ENCODE data around the gene IGF2BP2. TPM values are rescaled to one million over a fixed set of nuclear protein-coding genes. Genes with fewer than 3 reads are reported as not detected.
"Not testable (repeated sequence)": the region's sequence is repeated elsewhere in the genome, so short reads cannot be mapped to it uniquely, and the experiment has no call there.

IGF2BP2 gene
- 48.5 and 56.2 TPM in 2 replicates for total RNA-seq
- 31.4 TPM for polyA plus RNA-seq (2012)

DNA sequence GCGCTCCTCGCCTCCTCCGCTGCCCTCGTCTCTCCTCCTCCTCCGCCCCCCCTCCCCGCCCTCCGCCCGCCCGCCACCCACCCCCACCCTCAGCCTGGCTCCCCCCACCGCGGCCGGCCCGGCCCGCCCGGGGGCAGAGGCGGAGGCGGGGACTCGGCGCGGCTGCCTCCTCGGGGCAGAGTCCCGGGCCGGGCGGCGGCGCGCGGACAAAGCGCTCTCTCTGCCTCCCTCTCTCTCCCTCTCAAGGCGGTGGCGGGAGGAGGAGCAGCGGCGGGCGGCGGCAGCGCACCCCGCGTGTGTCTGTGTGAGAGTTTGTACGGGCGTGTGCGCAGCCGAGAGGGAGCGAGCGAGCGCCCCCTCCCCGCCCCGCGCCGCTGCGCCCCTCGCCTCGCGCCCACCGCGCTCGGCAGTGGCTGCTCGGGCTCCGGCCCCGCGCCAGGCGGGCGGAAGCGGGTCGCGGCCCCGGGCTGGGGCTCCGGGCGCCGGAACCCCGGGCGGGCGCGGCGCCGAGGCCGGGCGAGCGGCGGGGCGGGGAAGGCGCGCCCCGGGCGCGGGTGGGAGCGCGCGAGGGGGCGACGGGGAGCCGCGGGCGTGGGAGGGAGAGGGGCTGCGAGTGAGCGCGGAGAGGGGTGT, at the start of gene IGF2BP2:
Gene IGF2BP2, minus strand, starts transcription at position 37 of the 633 bp plus-strand sequence. CDS start 82 bp downstream, outside the sequence.
- peak; percentile 88 for DNase-seq (ENCODE audit: low read depth)

DNA sequence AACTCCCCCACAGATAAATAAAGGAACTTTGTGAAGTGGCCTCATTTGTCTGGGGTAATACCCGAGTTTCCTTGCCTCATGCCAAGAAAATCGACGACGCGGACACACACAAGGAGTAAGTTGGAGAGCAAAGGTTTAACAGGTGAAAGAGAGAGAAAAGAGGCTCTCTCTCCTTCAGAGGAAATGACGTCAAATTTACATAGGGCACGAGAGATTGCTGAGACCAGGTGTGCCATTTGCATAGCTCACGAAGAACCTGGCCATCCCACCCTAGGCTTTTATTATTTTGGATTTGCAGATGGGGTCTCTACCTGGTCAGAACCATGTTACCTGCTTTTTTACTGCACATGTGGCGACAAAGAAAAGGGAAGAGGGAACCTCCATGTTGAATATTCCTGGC, 49.3 kb upstream of the IGF2BP2 start:
- DNase-seq (ENCODE audit: low read depth), result no peak

GRCh38 chr3:185867650-185868049, 42.8 kb upstream of the IGF2BP2 start:
- no peak for DNase-seq (ENCODE audit: low read depth)

DNA sequence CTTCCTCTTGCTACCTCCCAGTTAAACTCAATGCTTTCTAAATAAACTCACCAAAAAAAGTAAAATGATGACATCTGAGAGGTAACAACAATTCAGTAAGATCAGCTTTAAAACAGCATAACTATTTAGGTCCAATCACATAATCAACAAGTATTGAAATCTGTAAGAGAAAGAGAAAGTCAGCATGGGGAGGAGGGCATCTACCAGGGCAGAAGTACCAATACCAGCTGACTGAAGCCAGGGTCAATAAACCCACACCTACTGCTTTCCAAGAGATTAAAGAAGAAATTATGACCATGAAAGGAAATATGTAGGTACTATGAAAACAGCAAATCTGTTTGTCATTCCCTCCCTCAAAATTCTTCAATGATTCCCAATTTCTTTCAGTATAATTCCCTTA, 42.2 kb upstream of the IGF2BP2 start:
- no peak for DNase-seq (ENCODE audit: low read depth)

DNA sequence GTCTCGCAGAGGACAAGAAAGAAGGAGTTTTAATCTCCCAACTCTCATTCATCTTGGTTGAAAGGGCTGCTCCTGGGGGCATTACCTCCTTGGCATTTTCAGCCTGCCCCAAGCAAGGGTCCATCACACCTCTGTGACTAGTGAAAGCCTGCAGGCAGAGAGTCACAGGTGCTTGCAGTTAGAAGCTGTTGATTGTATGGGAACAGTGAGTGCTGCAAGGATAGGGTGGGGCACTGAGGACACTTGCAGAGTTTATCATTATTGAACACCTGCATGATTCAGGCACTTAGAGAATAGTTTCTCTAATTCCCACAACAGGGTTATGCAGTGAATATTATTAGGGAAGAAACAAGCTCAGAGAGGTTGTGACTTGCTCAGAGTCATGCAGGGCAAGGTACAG, 41.7 kb upstream of the IGF2BP2 start:
- no peak for DNase-seq (ENCODE audit: low read depth)

DNA sequence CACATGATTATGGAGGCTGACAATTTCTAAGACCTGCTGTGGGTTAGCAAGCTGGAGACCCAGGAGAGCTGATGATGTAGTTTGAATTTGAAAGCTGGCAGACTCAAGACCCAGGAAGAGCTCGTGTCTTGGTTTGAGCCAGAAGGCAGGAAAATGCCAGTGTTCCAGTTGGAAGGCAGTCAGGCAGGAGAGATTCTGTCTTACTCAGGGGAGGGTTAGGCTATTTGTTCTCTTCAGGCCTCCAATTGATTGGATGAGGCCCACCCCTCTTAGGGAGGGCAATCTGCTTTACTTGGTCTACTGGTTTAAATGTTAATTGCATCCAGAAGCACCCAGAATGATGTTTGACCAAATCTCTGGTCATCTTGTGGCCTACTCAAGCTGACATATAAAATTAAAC, 40.4 kb upstream of the IGF2BP2 start:
- no peak for DNase-seq (ENCODE audit: low read depth)

DNA sequence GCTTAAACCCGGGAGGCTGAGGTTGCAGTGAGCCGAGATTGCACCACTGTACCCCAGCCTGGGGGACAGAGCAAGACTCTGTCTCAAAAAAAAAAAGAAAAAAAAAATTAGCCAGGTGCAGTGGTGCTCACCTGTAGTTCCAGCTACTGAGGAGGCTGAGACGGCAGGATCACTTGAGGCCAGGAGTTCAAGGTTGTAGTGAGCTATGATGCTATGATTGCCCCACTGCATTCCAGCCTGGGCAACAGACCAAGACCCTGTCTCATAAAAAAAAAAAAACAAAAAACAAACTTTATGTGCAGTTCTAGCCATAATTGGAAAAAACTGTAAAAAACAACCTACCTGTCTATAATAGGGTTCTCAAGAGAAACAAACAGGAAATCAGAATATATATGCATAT, 39.9 kb upstream of the IGF2BP2 start:
- DNase-seq (ENCODE audit: low read depth), result no peak

DNA sequence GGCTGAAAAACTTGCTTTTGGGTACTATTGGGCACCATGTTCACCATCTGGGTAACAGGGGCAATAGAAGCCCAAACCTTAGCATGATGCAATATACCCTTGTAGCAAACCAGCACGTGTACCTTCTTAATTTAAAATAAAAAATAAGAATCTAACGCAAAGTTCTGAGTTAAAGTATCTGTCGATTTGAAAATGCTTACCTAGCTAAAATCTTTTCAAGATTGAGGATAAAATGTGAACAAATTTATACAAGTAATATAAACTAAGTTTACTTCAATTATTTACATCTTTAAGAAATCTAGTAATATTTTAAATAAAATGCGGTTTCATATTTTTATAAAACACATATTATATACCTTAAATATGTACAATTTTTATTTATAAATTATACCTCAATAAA, 38.1 kb upstream of the IGF2BP2 start:
- DNase-seq (ENCODE audit: low read depth), result no peak

DNA sequence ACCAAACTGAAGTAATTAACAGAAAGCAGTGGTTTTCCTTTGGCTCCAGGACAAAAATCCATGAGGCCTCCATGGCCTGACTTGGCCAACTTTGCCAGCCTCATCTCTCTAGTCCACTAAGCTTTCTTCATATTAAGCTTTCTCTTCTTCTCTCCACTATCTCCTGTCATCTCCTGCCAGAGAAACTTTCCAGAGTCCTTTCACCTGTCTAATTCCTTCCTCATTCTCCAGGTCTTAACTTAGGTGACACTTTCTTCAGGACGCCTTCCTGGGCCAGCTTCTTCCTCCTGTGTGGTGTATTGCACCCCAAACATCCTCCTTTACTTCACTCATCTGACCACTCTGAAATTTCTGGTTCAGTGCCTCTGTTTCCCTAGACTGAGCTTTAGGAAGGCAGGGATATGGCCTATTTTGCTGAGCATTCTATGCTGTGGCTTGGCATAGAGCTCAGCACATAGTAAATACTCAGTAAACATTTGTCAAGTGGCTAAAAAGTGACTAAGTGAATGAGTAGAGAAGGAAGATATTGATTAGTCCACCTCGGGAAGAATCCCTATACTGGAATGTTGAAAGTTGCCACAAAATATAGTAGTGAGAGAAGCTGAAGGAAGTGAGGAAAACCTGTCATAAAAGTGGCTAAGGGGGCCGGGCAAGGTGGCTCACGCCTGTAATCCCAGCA, 34.6 kb upstream of the IGF2BP2 start:
- no peak for DNase-seq (ENCODE audit: low read depth)

GRCh38 chr3:185858502-185859225, 33.8 kb upstream of the IGF2BP2 start:
- no peak for DNase-seq (ENCODE audit: low read depth)

GRCh38 chr3:185857208-185857607, 32.4 kb upstream of the IGF2BP2 start:
- DNase-seq (ENCODE audit: low read depth), result no peak

GRCh38 chr3:185856652-185857051, 31.8 kb upstream of the IGF2BP2 start:
- DNase-seq (ENCODE audit: low read depth), result no peak

DNA sequence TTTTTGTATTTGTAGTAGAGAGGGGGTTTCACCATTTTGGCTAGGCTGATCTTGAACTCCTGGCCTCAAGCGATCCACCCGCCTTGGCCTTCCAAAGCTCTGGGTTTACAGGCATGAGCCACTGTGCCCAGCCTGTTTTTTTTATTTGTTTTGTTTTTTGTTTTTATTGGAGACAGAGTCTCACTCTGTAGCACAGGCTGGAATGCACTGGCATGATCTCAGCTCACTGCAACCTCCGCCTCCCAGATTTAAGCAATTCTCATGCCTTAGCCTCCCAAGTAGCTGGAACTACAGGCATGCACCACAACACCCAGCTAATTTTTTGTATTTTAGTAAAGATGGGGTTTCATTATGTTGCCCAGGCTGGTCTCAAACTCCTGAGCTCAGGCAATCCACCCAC, 28.9 kb upstream of the IGF2BP2 start:
- not testable (repeated sequence) for DNase-seq (ENCODE audit: low read depth)

DNA sequence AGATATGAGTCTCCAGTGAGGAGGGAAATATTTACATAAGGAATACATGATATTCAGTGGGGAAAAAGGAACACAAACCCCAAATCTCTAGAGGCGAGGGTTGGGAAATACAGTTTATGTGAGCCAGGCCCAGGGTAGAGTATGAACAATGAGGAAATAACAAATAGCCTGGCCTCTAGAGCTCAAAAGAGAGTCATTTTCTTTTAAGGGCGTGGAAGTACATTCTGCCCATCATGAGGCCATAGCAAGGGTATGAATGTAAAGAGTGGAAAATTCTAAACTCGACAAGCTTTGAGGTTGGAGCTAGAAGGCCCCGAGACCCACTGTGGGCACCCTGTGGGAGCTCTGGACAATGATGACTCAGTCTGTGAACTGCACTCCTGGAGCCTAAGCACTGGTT, 27.8 kb upstream of the IGF2BP2 start:
- DNase-seq (ENCODE audit: low read depth), result no peak

DNA sequence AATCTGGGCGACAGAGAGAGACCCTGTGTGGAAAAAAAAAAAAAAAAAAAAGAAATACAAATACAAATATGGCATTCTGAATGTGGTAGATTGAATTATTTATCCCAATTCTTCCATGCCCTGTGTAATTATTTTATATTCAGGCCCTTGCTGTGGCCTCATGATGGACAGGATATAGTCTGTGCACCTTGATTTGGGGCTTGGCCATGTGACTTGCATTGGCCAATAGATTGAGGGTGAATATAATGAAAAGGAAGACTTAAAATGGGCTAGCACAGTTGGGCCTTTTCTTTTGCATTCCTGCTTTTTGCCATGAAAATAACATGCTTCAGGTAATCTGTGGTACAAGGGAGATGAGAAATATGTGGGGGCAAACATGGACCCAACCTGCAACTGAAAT, 27.1 kb upstream of the IGF2BP2 start:
- DNase-seq (ENCODE audit: low read depth), result no peak

- DNase-seq (ENCODE audit: low read depth), result no peak
Measured at GRCh38 chr3:185851046-185851445, 26.2 kb upstream of the IGF2BP2 start.

DNA sequence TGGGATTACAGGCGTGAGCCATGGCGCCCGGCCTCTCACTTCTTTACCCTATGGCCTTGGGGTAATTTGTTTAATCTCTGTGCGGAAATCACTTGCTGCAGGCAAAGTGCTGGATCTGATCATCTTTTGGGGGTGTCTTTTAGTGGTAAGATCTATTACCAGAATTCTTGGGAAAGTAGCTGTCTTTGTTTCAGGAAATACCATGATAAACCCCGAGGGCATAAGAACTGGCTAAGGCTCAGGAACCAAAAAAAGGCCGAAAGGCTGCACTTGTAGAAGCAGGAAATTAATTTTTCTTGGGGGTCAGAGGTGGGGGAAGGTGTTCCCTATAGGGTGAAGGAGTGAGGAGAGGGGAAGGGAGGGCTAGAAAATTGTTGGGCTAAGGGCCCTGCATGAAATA, 22.7 kb upstream of the IGF2BP2 start:
- no peak for DNase-seq (ENCODE audit: low read depth)

DNA sequence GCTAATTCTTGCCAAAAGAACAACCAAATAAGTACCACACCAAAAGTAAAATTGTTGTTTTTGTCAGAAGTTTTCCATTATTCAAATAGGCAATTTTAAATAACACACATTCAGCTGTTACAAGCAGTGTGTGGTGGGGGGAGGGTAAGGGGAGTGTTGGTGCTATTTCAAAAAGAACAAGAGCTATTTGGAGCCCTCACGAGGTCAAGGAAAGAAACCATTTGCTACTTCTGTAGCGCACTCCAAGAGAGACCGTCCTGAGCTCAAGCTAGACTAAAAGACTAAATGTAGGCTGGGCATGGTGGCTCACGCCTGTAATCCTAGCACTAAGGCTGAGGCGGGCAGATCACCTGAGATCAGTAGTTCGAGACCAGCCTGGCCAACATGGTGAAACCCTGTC, 21.2 kb upstream of the IGF2BP2 start:
- DNase-seq (ENCODE audit: low read depth), result peak; percentile 37

DNA sequence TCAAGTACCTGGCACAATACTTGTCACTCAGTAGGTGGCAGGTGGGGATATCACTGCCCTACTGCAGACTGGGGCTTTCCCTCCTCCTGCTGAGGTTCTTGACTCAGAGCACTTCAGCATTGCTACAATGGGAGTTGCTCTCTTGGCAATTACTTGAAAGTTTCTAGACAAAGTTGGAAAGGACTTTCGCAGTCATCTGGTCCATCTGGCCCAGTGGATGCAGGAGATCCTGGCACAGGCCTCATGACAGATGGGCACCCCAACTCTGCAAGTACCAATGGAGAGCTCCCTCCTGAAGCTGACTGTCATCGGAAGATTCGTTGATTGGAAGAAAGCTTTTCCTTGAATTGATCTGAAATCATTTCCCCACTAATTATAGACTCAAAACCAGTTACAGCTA, 19.2 kb upstream of the IGF2BP2 start:
- no peak for DNase-seq (ENCODE audit: low read depth)

DNA sequence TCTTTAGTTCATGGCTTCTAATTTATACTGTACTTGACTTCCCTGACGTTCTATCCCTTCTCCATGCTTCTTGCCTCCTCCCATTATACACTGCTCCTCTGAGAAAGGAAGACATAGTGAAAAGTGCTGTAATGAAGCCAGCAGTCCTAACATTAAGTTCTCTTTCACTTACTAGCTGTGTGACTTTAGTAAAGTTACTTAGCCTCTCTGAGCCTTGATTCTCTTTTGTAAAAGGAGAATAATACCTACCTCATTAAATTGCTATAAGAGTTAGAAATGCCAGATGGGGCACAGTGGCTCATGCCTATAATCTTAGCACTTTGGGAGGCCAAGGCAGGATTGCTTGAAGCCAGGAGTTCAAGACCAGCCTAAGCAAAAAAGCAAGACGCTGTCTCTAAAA, 18.8 kb upstream of the IGF2BP2 start:
- no peak for DNase-seq (ENCODE audit: low read depth)

GRCh38 chr3:185843126-185843525, 18.3 kb upstream of the IGF2BP2 start:
- DNase-seq (ENCODE audit: low read depth), result no peak

DNA sequence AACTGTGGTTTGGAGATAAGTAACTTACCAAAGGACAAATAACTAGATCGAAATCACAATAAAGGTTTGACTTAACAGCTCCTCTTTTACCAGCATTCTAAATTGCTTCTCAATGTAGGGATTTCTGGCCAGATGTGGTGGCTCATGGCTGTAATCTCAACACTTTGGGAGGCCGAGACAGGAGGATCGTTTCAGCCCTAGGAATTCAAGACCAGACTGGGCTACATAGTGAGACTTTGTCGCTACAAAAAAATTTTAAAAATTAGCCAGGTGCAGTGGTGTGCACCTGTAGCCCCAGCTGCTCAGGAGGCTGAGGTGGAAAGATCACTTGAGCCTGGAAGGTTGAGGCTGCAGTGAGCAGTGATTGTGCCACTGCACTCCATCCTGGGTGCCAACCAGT, 17.4 kb upstream of the IGF2BP2 start:
- no peak for DNase-seq (ENCODE audit: low read depth)
